Measurements from ENCODE around the gene DISC1.

DISC1 gene

DNA sequence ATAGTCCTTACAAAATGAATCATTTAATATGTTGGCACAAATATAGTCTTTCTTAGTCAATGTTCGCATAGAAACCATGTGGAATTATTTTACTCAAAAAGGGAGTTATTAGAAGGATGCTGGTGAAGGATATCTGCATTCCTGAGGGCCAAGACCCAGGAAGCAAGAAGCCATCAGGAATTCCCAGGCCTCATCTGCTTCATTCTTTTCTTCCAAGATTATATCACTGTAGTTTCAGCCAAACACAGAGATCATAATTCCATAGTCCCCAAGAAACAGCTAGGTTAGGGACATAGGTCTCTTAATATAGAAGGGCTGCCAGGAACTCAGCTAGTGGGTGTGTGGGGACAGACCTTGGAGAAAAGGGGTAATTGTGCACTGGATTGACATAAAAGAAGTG lies 28.6 kb upstream of the DISC1 start:
- no peaks in the 10 kb centered on the region for H3K4me1 ChIP-seq (ENCODE audit: insufficient read depth, poor library complexity, severe bottlenecking)
- TF ChIP-seq, protein P1, sequence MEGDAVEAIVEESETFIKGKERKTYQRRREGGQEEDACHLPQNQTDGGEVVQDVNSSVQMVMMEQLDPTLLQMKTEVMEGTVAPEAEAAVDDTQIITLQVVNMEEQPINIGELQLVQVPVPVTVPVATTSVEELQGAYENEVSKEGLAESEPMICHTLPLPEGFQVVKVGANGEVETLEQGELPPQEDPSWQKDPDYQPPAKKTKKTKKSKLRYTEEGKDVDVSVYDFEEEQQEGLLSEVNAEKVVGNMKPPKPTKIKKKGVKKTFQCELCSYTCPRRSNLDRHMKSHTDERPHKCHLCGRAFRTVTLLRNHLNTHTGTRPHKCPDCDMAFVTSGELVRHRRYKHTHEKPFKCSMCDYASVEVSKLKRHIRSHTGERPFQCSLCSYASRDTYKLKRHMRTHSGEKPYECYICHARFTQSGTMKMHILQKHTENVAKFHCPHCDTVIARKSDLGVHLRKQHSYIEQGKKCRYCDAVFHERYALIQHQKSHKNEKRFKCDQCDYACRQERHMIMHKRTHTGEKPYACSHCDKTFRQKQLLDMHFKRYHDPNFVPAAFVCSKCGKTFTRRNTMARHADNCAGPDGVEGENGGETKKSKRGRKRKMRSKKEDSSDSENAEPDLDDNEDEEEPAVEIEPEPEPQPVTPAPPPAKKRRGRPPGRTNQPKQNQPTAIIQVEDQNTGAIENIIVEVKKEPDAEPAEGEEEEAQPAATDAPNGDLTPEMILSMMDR (IDR thresholded peaks at IDR 0.05; ENCODE audit: poor library complexity, severe bottlenecking), result no peak
- no peaks in the 10 kb centered on the region for H3K9me3 ChIP-seq (ENCODE audit: severe bottlenecking)
- no peak overlapping the region for H3K4me3 ChIP-seq (ENCODE audit: severe bottlenecking)
- no peaks in the 10 kb centered on the region for H3K36me3 ChIP-seq (ENCODE audit: low read depth)
- ATAC-seq (ENCODE audit: low read depth), result no peak
- DNase-seq (ENCODE audit: low spot score), result no peak
- no peaks in the 10 kb centered on the region for H3K27me3 ChIP-seq (ENCODE audit: insufficient read depth, poor library complexity, severe bottlenecking)
- no peak overlapping the region for H3K27ac ChIP-seq (ENCODE audit: poor library complexity, severe bottlenecking)

DNA sequence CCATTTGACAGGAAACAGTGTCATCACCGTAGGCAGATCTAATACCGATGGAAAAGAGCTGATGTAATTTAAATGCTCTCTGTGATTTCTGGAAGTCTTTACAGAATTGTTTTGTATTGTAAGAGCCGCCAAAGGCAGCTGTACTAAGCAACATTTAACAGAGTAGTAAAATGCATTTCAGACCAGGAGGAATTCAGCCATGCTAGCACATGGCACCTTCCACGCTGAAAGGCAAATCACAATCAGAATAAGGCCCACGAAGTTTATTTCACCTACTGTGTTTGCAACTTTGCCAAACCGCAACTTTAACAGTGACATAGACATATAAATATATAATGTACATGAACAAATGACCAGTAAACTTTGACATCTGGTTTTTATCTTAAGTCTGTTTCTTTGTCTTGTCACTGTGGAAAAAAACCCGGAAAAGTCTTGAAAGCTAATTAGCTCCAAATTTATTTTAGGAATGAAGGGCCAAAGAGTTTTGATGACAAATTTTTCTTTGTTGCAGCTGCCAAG lies 26.1 kb upstream of the DISC1 start:
- Histone ChIP-seq H3K9me3 (ENCODE audit: severe bottlenecking) (no peaks in the 10 kb centered on the region), H3K36me3 (ENCODE audit: low read depth) (no peaks in the 10 kb centered on the region), H3K27ac (ENCODE audit: poor library complexity, severe bottlenecking) (no peak overlapping the region), H3K4me1 (ENCODE audit: insufficient read depth, poor library complexity, severe bottlenecking) (no peaks in the 10 kb centered on the region), H3K4me3 (ENCODE audit: severe bottlenecking) (no peak overlapping the region), H3K27me3 (ENCODE audit: insufficient read depth, poor library complexity, severe bottlenecking) (no peaks in the 10 kb centered on the region)
- DNase-seq (ENCODE audit: low spot score), result no peak
- no peak for ATAC-seq (ENCODE audit: low read depth)
- TF ChIP-seq, protein P1 (IDR thresholded peaks at IDR 0.05; ENCODE audit: poor library complexity, severe bottlenecking), result no peak

DNA sequence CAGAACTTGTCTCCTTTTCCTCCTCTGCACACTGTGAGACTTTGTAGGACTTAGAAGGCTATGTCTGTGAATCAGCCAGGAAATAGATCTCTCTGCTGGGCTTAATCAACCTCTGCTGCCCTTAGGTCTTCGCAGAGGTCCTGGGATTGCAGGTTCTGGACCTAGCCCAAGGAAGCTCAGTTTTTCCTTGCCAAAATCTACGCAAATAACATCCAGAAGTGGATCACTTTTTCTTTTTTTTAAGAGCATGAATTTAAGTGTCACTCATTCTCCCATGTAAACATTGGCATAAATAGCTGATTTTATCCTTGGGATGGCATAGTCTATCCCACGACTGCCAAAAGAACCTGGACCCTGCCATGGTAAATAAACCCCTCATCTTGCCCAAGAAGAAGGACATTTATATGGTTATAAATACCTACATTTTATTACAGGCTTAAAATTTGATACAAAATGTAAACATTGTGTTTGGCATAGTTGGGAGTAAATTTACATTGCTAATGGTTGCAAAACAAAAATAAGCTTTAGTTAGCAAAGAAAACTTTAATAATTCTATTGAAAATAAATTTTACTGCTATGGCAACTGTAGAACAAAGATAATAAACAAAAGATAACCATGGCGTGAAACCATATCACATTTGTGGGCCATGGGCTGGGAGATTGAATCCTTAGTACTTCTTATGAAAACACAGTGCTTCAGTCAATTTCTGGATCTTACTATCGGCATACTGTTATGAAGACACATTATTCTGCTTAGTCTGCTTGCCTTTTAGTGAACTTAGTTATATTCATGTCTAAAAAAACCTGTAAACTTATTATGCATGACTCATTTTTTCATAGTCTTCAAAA lies 24.5 kb upstream of the DISC1 start:
- Histone ChIP-seq H3K27ac (ENCODE audit: poor library complexity, severe bottlenecking) (no peak overlapping the region), H3K9me3 (ENCODE audit: severe bottlenecking) (no peaks in the 10 kb centered on the region), H3K4me3 (ENCODE audit: severe bottlenecking) (no peak overlapping the region), H3K4me1 (ENCODE audit: insufficient read depth, poor library complexity, severe bottlenecking) (no peaks in the 10 kb centered on the region), H3K36me3 (ENCODE audit: low read depth) (no peaks in the 10 kb centered on the region), H3K27me3 (ENCODE audit: insufficient read depth, poor library complexity, severe bottlenecking) (no peaks in the 10 kb centered on the region)
- ATAC-seq (ENCODE audit: low read depth) (no peak), DNase-seq (ENCODE audit: low spot score) (no peak)
- TF ChIP-seq, protein P1 (IDR thresholded peaks at IDR 0.05; ENCODE audit: poor library complexity, severe bottlenecking), result no peak

DNA sequence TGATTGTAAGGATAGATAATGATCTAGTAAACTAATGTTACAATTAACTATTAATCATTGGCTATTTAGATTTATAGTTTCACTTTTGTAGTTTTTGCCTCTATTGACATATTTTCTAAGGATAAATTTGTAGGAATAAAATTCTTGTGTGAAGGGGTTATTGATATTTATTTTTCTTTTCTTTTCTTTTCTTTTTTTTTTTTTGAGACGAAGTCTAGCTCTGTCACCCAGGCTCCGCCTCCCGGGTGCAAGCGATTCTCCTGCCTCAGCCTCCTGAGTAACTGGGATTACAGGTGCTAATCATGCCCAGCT lies 24.0 kb upstream of the DISC1 start:
- ATAC-seq (ENCODE audit: low read depth) (no peak), DNase-seq (ENCODE audit: low spot score) (no peak)
- no peak overlapping the region for H3K27ac ChIP-seq (ENCODE audit: poor library complexity, severe bottlenecking)
- no peaks in the 10 kb centered on the region for H3K36me3 ChIP-seq (ENCODE audit: low read depth)
- H3K4me1 ChIP-seq (ENCODE audit: insufficient read depth, poor library complexity, severe bottlenecking), result no peaks in the 10 kb centered on the region
- H3K9me3 ChIP-seq (ENCODE audit: severe bottlenecking), result no peaks in the 10 kb centered on the region
- no peak overlapping the region for H3K4me3 ChIP-seq (ENCODE audit: severe bottlenecking)
- TF ChIP-seq, protein P1 (IDR thresholded peaks at IDR 0.05; ENCODE audit: poor library complexity, severe bottlenecking), result no peak
- H3K27me3 ChIP-seq (ENCODE audit: insufficient read depth, poor library complexity, severe bottlenecking), result no peaks in the 10 kb centered on the region

Measured in RWPE2 (cell line).